Stimulated activated CD8-positive, alpha-beta memory T cell treated with anti-CD3 and anti-CD28 coated beads, Interleukin-4, amount 100 ng/mL, for 4 hours (primary cell): ENCODE results near the gene SGCD.

Source experiments
- DNase-seq, 2 donors: peaks; one replicate each; pipeline ENCODE4 v3.0.0-alpha.2; 2020; ENCODE audit warnings: low read depth in 2 of 2, low spot score in 1 of 2

SGCD gene

DNA sequence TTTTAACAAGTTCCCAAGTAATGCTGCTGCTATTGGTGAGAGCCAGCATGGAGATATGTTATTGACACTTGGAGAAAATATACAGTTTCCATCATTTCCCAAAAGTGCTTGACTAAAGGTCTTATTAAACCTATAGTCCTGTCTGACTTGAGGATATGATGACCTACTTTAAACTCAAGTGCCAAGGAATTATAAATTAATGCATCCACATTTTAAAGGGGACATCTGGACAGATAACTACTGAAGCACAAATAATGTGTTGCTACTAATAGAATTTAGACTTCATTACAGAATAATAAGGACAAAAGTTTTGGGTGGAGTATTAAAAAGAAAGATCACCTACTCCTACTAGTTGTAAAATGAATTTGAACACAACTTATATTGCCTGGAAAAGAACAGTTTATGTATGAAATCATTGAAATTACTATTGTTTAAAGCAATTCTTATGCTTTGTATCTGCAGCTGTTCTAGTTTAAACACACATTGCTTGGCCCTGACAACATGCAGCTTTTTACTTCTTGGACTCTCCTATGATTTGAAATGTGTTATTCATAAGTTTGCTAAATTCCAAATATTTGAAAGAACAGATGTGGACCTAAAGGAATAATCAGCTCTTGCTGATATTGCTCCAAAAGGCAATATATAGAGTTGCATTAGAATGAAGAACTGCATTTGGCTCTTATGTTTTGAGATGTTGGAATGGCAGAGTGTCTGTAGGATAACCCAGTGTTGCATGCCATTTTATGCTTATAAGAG lies 73.4 kb downstream of the SGCD start:
- DNase-seq: no peak

DNA sequence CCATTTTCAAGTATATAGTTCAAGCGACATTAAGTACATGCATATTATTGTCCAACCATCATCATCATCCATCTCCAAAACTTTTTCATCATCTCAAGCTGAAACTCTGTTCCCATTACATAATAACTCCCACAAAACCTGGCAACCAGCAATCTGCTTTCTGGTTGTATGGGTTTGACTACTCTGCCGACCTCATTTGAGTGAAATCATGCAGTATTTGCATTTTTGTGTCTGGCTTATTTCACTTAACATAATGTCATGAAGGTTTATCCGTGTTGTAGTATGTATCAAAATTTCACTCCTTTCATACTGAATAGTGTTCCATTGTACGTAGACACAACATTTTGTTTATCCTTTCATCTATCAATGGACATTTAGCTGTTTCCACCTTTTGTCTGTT lies 74.8 kb downstream of the SGCD start:
- DNase-seq: no peak

GRCh38 chr5:156402387-156402921 lies 75.5 kb downstream of the SGCD start:
- DNase-seq: no peak

DNA sequence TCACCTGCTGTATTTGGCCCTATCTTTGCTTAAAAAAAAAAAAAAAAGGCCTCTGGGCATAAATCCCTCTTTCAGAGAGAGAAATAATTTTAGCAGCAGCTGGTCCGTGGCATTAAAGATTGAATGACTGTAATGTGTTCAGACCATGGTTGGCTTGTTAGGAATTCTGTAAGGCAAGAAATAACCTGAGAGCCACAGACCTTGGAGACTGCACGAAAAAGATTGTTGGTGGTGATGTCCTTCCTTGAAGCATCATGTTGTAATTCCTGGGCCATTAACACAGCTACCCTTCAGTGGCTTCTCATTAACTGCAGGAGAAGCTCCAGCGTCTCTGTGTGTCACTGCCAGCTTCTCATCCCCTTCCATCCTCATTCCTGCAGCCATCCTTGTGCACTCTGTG lies 79.0 kb downstream of the SGCD start:
- no peak for DNase-seq

DNA sequence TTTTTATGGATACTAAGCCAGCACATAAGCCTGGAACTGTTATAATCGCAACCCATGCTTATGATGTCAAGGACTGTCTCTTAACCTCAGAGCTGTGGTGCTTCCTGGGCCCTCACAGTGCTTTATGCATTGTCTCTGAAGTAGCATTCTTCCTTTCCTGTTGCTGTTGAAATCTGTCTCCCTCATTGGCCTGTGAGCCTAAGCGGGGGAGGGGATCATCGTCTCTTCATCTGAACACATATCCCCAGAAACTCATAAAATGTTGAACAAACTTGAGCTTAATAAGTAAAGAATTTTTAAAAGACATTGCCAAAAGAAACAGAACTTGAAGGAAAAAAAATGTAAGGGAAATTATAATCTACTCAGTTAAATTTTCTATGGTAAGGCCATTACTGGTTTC lies 80.3 kb downstream of the SGCD start:
- DNase-seq: no peak

DNA sequence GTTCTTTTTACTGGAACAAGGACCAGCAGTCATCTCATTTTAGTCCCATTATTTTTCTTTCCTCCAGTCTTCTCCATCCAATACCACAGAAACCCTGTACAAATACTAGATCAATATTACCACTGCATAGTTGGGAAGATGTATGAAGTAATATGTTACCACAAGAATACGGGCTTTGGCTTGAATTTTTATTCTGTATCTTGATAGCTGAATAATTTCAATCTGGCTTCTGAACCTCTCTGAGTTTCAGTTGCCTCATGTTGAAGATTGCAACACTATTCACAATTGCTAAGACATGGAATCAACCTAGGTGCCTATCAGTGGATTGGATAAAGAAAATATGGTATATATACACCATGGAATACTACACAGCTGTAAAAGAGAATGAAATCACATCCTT lies 82.9 kb downstream of the SGCD start:
- DNase-seq: no peak

GRCh38 chr5:156411185-156411613 lies 84.2 kb downstream of the SGCD start:
- no peak for DNase-seq

GRCh38 chr5:156411957-156412356 lies 85.0 kb downstream of the SGCD start:
- no peak for DNase-seq

GRCh38 chr5:156414391-156414790 lies 87.4 kb downstream of the SGCD start:
- no peak for DNase-seq

- no peak for DNase-seq
Observed at GRCh38 chr5:156419661-156420060, 92.7 kb downstream of the SGCD start.

GRCh38 chr5:156420665-156421064 lies 93.7 kb downstream of the SGCD start:
- no peak for DNase-seq

- DNase-seq: no peak
Observed at GRCh38 chr5:156421798-156422197, 94.8 kb downstream of the SGCD start.

- no peak for DNase-seq
Observed at GRCh38 chr5:156423597-156423996, 96.6 kb downstream of the SGCD start.

- no peak for DNase-seq
Observed at GRCh38 chr5:156427315-156427714, 100.4 kb downstream of the SGCD start.

DNA sequence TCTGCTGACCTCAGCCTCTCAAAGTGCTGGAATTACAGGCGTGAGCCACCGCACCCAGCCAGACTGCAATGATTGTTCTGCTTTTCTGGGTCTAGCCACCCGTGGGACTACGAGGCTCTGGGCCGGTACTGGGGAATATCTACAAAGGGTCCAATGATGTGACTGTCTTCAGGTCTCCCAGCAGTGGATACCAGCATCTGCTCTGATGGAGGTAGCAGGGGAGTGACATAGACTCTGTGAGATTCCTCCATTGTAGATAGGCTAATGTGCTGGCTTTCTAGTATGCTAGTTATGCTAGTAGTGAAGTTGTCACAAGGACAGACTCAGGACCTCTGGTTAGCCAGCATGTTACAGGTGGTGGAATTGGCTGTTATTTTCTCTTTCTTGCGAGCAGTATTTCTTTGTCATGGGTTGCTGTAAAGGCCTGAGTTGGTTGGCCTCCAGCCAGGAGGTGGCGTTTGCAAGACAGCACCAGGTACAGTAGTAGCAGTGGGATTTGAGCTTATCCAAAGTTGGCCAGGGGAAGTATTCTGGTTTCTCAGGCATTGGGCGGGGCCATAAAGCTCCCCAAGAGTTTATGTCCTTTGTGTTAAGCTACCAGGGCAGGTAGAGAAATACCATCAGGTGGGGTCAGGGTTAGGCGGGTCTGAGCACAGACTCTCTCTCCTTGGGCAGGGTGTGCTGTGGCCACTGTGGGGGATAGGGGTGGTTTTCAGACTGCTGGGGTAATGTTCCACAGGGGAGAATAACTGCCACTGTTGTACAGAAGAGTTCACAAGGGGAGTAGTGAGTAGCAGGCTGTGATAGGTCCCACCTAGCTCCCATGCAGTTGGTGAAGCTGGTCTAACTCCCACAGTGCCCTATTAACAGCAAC lies 105.2 kb downstream of the SGCD start:
- DNase-seq: no peak

GRCh38 chr5:156432830-156433105 lies 105.8 kb downstream of the SGCD start:
- no peak for DNase-seq

- DNase-seq: no peak
Observed at GRCh38 chr5:156434471-156434870, 107.5 kb downstream of the SGCD start.

DNA sequence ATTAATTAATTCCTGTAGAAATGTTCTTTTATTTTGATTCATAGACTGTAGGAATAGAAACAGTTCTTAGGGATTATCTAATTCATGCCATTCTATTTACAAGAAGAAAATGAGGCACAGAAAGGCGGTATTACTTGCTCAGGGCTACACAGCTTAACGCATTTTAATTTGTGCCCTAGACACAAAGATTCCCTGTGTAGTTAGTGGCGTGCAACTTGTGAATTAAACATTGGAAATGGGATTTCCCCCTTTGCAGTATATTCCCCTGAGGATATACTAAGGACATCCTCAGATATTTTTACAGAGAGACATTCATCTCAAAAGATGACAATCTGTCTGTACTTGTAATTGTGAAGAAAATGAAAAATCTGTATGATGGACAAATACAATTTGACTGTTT lies 108.1 kb downstream of the SGCD start:
- no peak for DNase-seq

DNA sequence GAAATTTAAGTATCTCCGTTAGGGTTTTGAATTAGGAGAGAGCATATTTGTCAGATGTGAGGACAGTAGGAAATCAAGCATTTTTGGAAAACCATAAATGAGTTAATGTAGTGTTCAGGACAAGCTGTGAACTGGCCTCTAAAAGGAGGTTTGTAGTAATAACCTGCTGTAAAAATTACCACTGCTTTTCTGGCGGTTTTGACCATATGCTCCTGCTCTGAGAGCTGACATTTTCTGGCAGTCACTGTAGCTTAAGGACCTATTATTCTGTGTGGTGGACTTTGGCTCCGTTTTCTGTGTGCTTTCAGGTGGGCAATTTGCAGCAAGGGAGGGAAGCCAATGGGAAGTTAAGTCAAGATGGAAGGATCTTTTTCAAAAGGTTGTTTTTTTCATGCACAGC lies 111.1 kb downstream of the SGCD start:
- no peak for DNase-seq

- no peak for DNase-seq
Observed at GRCh38 chr5:156444753-156445291, 117.9 kb downstream of the SGCD start.

DNA sequence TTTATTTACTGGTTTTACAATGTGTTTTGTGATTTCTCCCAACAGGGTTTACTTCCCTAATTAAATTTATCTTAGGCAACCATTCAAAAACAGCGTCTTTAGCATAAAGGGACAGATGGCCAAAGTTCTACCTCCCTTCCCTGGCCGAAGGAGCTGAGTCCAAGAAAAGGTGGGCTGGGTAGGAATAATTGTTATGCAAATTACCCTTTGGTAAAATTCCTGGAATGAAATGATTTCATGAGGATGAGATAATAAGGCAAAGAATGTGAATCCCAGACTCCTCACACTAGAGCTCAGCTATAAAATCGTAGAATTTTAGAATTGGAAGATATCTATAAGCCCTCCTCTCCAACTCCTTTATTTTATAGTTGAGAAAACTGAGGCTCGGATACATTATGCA lies 119.6 kb downstream of the SGCD start:
- no peak for DNase-seq

DNA sequence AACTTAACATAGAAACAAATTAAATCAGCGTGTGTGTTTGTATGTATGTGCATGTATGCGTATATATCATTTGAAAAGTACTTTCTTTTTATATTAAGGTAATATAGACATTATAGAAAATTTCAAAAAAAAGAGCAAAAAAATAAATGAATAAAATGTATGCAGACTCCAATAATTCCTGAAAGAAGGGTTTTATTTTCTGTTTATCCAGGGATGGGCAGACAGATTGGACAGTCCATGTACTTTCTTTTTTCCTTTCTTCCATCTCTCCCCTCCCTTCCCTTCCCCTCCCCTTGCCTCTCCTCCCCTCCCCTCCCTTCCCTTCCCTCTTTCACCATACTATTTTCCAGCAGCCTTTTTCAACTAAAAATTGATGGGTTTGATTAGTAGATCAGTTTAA lies 123.8 kb downstream of the SGCD start:
- no peak for DNase-seq
